Tibial nerve (tissue), 4 donors: Measurements from ENCODE around the gene C10orf62.

Experiments used
- CTCF ChIP-seq, 5 experiments: fragments of 200-600 bp in 3 of 5; fragments of 450-650 bp in 2 of 5; sonication (generic) in 3 of 5; IDR thresholded peaks; one replicate each; pipeline ENCODE4 v1.5.1; 2016 to 2019; ENCODE audit warnings: antibody characterized with exemption in 5 of 5, mild to moderate bottlenecking in 3 of 5, moderate library complexity in 2 of 5
- EP300 ChIP-seq, 2 donors: sonication (generic); formaldehyde crosslinking; IDR thresholded peaks; one replicate each; pipeline ENCODE4 v1.6.1; 2017; ENCODE audit warnings: antibody characterized with exemption in 2 of 2, mild to moderate bottlenecking in 1 of 2
- POLR2A ChIP-seq, 2 donors: fragments of 450-650 bp; IDR thresholded peaks; one replicate each; pipeline ENCODE4 v1.6.1; 2017; ENCODE audit warnings: antibody characterized with exemption in 2 of 2, mild to moderate bottlenecking in 2 of 2, moderate library complexity in 2 of 2

GRCh38 chr10:97553575-97554031 is 35.9 kb upstream of the C10orf62 start:
- peak; percentile 63 to 79 (median 73) for TF ChIP-seq CTCF (IDR thresholded peaks at IDR 0.05)
- no peak for TF ChIP-seq POLR2A (IDR thresholded peaks at IDR 0.05)
- TF ChIP-seq EP300 (IDR thresholded peaks at IDR 0.05), result peak in 1 of 2 donors; percentile 24
